GM19240 (cell line): ENCODE data around the gene FRMPD1.
"Not testable (repeated sequence)": the region's sequence is repeated elsewhere in the genome, so short reads cannot be mapped to it uniquely, and the experiment has no call there.

ENCODE experiments used
- DNase-seq: peaks from one replicate; pipeline ENCODE4 v3.0.0; 2011; ENCODE audit warnings: low spot score; ENCODE audit not compliant: insufficient read length

Gene FRMPD1

GRCh38 chr9:37732086-37732741, 81.5 kb downstream of the FRMPD1 start:
- no peak for DNase-seq

- DNase-seq = no peak
Measured at GRCh38 chr9:37732952-37733351, 82.2 kb downstream of the FRMPD1 start.

- DNase-seq = no peak
Measured at GRCh38 chr9:37739222-37739621, 88.5 kb downstream of the FRMPD1 start.

GRCh38 chr9:37740128-37740527, 89.4 kb downstream of the FRMPD1 start:
- no peak for DNase-seq

GRCh38 chr9:37740631-37741328, 90.0 kb downstream of the FRMPD1 start:
- DNase-seq = no peak

- no peak for DNase-seq
Measured at GRCh38 chr9:37745970-37746369, 95.2 kb downstream of the FRMPD1 start.

- DNase-seq = no peak
Measured at GRCh38 chr9:37746448-37747270, 95.9 kb downstream of the FRMPD1 start.

GRCh38 chr9:37747271-37747753, 96.6 kb downstream of the FRMPD1 start:
- peak; percentile 84 for DNase-seq

- DNase-seq = no peak
Measured at GRCh38 chr9:37749129-37749528, 98.4 kb downstream of the FRMPD1 start.

- no peak for DNase-seq
Measured at GRCh38 chr9:37751186-37751585, 100.4 kb downstream of the FRMPD1 start.

- DNase-seq = not testable (repeated sequence)
Measured at GRCh38 chr9:37751704-37752103, 101.0 kb downstream of the FRMPD1 start.

- DNase-seq = not testable (repeated sequence)
Measured at GRCh38 chr9:37752112-37752511, 101.4 kb downstream of the FRMPD1 start.

GRCh38 chr9:37752642-37753488, 102.1 kb downstream of the FRMPD1 start:
- no peak for DNase-seq

- peak; percentile 95 for DNase-seq
Measured at GRCh38 chr9:37753489-37754190, 102.9 kb downstream of the FRMPD1 start, which contains the start of gene TRMT10B. TSS of gene TRMT10B (plus strand) at chr9:37753805. CDS start at chr9:37761932, 8,127 bp downstream.

GRCh38 chr9:37758747-37759146, 108.0 kb downstream of the FRMPD1 start:
- DNase-seq = no peak

- no peak for DNase-seq
Measured at GRCh38 chr9:37760416-37761161, 109.8 kb downstream of the FRMPD1 start.

GRCh38 chr9:37761511-37761910, 110.8 kb downstream of the FRMPD1 start:
- no peak for DNase-seq

- not testable (repeated sequence) for DNase-seq
Measured at GRCh38 chr9:37765263-37765662, 114.5 kb downstream of the FRMPD1 start.

- no peak for DNase-seq
Measured at GRCh38 chr9:37769306-37769705, 118.6 kb downstream of the FRMPD1 start.

GRCh38 chr9:37769995-37770394, 119.2 kb downstream of the FRMPD1 start:
- DNase-seq = no peak
